Lower lobe of right lung (tissue), 2 donors: ENCODE measurements around the gene DHRS4L2. TPM values are rescaled to one million over a fixed set of nuclear protein-coding genes. Genes with fewer than 3 reads are reported as not detected.
"Not testable (repeated sequence)": the region's sequence is repeated elsewhere in the genome, so short reads cannot be mapped to it uniquely, and the experiment has no call there.

Experiments used
- ATAC-seq, 2 donors: fragments of 200-7000 bp; cut with Tn5 transposase; one replicate each; pipeline ENCODE4 v1.9.1; 2020 to 2022; ENCODE audit warnings: mild to moderate bottlenecking in 2 of 2, moderate library complexity in 2 of 2
- DNase-seq: peaks from one replicate; pipeline ENCODE4 v3.0.0-alpha.2; 2020
- H3K27ac ChIP-seq: fragments of 200-600 bp; one replicate; pipeline ENCODE4 v1.8.0; 2022
- H3K27me3 ChIP-seq: fragments of 200-600 bp; one replicate; pipeline ENCODE4 v1.8.0; 2022; ENCODE audit warnings: low read depth
- H3K36me3 ChIP-seq: fragments of 200-600 bp; one replicate; pipeline ENCODE4 v1.8.0; 2022; ENCODE audit warnings: mild to moderate bottlenecking
- H3K4me1 ChIP-seq: fragments of 200-600 bp; one replicate; pipeline ENCODE4 v1.8.0; 2022
- H3K4me3 ChIP-seq: fragments of 200-600 bp; one replicate; pipeline ENCODE4 v1.8.0; 2022; ENCODE audit warnings: mild to moderate bottlenecking
- H3K9me3 ChIP-seq: fragments of 200-600 bp; one replicate; pipeline ENCODE4 v1.8.0; 2022
- intact Hi-C: fragments of 100-400 bp; cut with DNase I; formaldehyde crosslinking; loops from one replicate; pipeline ENCODE4 v1.11.0; 2022
- long read RNA-seq: library from polyadenylated mRNA; unstranded; transcript quantifications from one replicate; pipeline ENCODE4 v2.0.0, GENCODE V29; 2021
- total RNA-seq: library from RNA; stranded (reverse); fragmentation: NEBNext Ultra II Directional; extraction: Animal tissue kit (Norgen Biotek cat#: 25700); gene quantifications from one replicate; pipeline ENCODE4 v1.2.1, GENCODE V29; 2021
- TF ChIP-seq, protein P1 (sequence below): fragments of 200-600 bp; IDR thresholded peaks from one replicate; pipeline ENCODE4 v1.8.0; 2022; ENCODE audit warnings: antibody characterized with exemption, mild to moderate bottlenecking
- donor health status: DM: no; HTN: yes; CAD: no; lungs with severe emphysema.

DHRS4L2 gene
- total RNA-seq: 19.4 TPM
- long read RNA-seq, transcript DHRS4L2-202 (5 exons, 1,117 nt): major isoform, 5 of 14 reads
- long read RNA-seq, partial matches to known transcripts: 3 of 14 reads
- long read RNA-seq, other reads (novel, unspliced or antisense): 6 of 14 reads

DNA sequence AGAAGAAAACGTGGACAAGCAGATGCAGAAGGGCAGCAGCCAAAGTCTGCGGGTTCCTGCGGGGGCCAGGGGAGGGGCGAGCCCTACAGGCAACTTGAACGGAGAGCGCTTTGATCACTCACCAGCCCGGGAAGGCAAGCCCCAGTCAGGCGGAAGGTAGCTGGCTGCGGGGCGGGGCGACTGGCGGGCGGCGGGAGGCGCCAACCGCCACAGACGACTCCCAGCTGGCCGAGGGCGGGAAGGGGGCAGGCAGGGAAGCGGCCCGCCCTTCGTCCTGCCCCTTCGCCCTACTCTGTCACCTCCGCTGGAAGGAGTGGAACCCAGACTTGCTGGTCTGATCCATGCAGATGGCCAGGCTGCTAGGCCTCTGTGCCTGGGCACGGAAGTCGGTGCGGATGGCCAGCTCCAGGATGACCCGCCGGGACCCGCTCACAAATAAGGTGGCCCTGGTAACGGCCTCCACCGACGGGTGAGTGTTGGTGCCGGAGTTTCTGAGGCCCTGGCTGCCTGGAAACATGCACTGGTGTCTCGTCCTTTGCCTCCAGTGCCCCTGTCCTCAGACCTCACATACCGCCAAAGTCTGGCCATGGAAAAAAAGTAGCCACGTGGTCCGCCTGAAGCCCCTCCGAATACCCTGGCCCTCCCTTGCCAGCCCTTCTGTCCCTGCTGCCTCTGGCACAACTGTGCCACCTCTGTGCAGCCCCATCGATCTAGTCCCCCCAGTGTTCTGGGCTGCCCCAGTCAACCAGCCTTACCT is at the start of gene DHRS4L2:
TSS of gene DHRS4L2 (plus strand) at position 323 of the 757 bp plus-strand sequence. CDS start at position 342, 19 bp downstream.
- H3K9me3 ChIP-seq, H3K27me3 ChIP-seq, H3K36me3 ChIP-seq, intact Hi-C loops: not testable (repeated sequence)
- peak within 1 kb of the TSS; percentile 30 for H3K4me3 ChIP-seq
- peaks cover 28% of the 10 kb centered on the region for H3K4me1 ChIP-seq
- peak; percentile 87 for DNase-seq
- peak; percentile 94 to 98 for ATAC-seq
- peak within 1 kb of the TSS; percentile 68 for H3K27ac ChIP-seq

DNA sequence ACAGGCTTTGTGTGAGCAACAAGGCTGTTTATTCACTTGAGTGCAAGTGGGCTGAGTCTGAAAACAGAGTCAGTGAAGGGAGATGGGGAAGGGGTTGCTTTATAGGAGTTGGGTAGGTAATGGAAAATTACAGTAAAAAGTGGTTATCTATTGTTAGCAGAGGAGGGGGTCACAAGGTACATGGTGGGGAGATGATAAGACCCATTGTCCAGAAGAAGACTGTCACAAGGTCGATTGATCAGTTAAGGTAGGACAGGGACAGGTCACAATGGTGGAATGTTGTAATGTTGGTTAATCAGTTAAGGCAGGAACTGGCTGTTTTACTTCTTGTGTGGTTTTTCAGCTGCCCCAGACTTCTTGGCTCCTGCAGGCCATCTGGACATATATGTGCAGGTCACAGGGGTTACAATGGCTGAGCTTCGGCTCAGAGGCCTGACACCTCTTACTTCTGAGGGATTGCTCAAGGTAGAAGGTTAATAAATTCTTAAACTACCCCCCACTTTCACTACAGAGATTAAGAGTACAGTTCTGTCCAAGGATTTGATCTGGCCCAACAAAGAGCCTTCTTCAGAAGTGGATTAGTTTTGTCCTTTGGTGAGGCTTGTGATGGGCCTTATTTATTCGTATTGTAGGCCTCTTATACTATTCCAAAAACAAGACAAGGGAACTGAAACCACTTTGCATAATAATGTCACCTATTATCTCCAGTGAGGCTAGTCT is 49.0 kb upstream of the DHRS4L2 start:
- peaks cover 10% of the 10 kb centered on the region for H3K36me3 ChIP-seq
- no peaks in the 10 kb centered on the region for H3K9me3 ChIP-seq
- ATAC-seq (no peak), DNase-seq (no peak)
- intact Hi-C loops: no loop called here
- H3K27ac ChIP-seq: no peak overlapping the region
- H3K4me1 ChIP-seq: no peaks in the 10 kb centered on the region
- TF ChIP-seq, protein P1, sequence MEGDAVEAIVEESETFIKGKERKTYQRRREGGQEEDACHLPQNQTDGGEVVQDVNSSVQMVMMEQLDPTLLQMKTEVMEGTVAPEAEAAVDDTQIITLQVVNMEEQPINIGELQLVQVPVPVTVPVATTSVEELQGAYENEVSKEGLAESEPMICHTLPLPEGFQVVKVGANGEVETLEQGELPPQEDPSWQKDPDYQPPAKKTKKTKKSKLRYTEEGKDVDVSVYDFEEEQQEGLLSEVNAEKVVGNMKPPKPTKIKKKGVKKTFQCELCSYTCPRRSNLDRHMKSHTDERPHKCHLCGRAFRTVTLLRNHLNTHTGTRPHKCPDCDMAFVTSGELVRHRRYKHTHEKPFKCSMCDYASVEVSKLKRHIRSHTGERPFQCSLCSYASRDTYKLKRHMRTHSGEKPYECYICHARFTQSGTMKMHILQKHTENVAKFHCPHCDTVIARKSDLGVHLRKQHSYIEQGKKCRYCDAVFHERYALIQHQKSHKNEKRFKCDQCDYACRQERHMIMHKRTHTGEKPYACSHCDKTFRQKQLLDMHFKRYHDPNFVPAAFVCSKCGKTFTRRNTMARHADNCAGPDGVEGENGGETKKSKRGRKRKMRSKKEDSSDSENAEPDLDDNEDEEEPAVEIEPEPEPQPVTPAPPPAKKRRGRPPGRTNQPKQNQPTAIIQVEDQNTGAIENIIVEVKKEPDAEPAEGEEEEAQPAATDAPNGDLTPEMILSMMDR: no peak
- no peaks in the 10 kb centered on the region for H3K27me3 ChIP-seq
- no peak overlapping the region for H3K4me3 ChIP-seq

DNA sequence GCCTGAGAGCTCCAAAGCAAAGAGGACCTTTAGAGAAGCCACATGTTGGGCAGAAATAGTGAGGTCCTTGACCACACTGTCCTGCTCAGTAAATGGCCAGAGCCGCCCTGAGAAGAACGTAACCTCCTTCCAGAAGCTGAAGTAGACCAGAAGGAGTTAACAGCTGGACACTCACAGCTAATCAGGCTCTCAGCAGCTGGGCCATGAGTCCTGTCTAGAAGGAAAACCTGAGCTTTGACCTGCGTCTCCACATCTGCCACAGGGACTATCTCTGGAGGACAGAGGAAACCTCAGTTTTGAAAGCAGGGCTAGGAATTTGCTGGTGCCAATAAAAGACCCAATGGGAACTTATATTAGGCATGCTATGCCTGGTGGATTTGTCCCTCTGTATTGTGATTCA is 47.5 kb upstream of the DHRS4L2 start:
- no peak for DNase-seq
- H3K36me3 ChIP-seq: peaks cover 10% of the 10 kb centered on the region
- no peak overlapping the region for H3K4me3 ChIP-seq
- H3K27me3 ChIP-seq: no peaks in the 10 kb centered on the region
- H3K27ac ChIP-seq: no peak overlapping the region
- H3K9me3 ChIP-seq: no peaks in the 10 kb centered on the region
- no peaks in the 10 kb centered on the region for H3K4me1 ChIP-seq
- intact Hi-C loops: no loop called here
- TF ChIP-seq, protein P1: no peak
- no peak for ATAC-seq

DNA sequence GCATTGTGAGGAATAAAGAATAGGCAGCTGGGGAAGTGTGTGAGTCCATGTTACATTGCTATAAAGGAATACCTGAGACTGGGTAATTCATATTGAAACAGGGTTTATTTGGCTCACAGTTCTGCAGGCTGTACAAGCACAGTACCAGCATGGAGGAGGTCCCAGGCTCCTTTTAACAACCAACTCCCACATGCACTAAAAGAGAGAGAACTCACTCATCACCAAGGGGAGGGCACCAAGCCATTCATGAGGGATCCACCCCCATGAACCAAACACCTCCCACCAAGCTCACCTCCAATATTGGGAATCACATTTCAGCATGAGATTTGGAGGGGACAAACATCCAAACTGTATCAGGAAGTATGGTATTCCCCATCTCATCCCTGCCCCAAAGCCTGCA is 47.1 kb upstream of the DHRS4L2 start:
- H3K9me3 ChIP-seq: no peaks in the 10 kb centered on the region
- DNase-seq: no peak
- ATAC-seq: no peak
- TF ChIP-seq, protein P1: no peak
- no peaks in the 10 kb centered on the region for H3K27me3 ChIP-seq
- peaks cover 10% of the 10 kb centered on the region for H3K36me3 ChIP-seq
- no peaks in the 10 kb centered on the region for H3K4me1 ChIP-seq
- no peak overlapping the region for H3K4me3 ChIP-seq
- H3K27ac ChIP-seq: no peak overlapping the region
- intact Hi-C loops: no loop called here

DNA sequence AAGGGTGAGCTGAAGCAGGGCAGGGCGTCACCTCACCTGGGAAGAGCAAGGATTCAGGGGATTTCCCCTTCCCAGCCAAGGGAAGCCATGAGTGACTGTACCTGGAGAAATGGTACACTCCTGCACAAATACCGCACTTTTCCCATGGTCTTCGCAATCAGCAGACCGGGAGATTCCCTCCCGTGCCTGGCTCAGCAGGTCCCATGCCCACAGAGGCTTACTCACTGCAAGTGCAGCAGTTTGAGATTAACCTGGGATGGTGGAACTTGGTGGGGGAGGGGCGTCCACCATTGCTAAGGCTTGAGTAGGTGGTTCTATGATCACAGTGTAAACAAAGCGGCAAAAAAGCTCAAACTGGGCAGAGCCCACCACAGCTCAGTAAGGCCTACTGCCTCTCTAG is 46.1 kb upstream of the DHRS4L2 start:
- Histone ChIP-seq H3K4me1 (no peaks in the 10 kb centered on the region), H3K27ac (no peak overlapping the region), H3K27me3 (no peaks in the 10 kb centered on the region), H3K4me3 (no peak overlapping the region), H3K9me3 (no peaks in the 10 kb centered on the region), H3K36me3 (peaks cover 10% of the 10 kb centered on the region)
- intact Hi-C loops: no loop called here
- TF ChIP-seq, protein P1: no peak
- DNase-seq (no peak), ATAC-seq (no peak)

DNA sequence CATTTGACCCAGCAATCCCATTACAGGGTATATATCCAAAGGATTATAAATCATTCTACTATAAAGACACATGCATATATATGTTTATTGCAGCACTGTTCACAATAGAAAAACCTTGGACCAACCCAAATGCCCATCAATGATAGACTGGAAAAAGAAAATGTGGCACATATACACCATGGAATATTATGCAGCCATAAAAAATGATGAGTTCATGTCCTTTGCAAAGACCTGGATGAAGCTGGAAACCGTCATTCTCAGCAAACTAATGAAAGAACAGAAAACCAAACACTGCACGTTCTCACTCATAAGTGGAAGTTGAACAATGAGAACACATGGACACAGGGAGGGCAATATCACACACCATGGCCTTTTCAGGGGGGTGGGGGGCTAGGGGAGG is 39.7 kb upstream of the DHRS4L2 start:
- H3K9me3 ChIP-seq, intact Hi-C loops, H3K27me3 ChIP-seq, ATAC-seq, H3K27ac ChIP-seq, H3K4me1 ChIP-seq, H3K36me3 ChIP-seq, DNase-seq, H3K4me3 ChIP-seq: not testable (repeated sequence)
